HG03196 (cell line): ENCODE measurements around the gene ZNRF3.
"Not testable (repeated sequence)": the region's sequence is repeated elsewhere in the genome, so short reads cannot be mapped to it uniquely, and the experiment has no call there.

Source experiments
- ATAC-seq: cut with Tn5 transposase; IDR thresholded peaks from one replicate; pipeline ENCODE4 v1.9.1; 2021; ENCODE audit not compliant: unreplicated experiment

The ZNRF3 gene

DNA sequence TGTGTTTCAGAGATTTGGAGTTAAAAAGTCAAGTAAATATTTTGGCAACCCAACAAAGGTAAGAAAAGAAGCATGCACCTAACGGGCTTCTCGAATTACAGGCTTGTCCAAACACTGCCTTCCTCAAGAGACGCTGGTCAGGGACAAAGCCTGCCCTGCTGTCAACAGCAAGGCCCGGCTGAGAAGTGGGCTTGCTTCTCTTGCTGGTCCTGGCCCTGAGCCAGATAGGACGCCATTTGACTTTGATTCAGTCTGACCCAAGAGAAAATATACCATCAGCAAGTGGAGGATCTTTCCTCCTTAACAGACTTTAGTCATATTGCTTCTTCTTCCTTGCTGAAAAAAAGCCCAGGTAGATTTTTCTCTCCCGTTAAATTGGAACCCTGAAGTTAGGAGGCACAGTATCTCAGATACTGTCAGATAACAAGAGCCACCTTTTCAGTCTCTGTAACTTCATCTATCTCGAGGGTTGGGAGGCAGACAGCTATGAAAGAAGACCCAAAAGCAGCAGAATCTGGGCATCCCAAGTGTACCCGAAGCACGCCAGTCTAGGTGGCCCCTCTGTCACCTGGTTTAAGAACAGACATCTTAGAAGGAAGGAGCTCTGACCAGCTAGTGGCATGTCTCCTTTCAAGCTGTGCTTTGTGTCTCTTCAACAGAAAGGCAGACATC is 120.7 kb downstream of the ZNRF3 start:
- ATAC-seq: no peak

DNA sequence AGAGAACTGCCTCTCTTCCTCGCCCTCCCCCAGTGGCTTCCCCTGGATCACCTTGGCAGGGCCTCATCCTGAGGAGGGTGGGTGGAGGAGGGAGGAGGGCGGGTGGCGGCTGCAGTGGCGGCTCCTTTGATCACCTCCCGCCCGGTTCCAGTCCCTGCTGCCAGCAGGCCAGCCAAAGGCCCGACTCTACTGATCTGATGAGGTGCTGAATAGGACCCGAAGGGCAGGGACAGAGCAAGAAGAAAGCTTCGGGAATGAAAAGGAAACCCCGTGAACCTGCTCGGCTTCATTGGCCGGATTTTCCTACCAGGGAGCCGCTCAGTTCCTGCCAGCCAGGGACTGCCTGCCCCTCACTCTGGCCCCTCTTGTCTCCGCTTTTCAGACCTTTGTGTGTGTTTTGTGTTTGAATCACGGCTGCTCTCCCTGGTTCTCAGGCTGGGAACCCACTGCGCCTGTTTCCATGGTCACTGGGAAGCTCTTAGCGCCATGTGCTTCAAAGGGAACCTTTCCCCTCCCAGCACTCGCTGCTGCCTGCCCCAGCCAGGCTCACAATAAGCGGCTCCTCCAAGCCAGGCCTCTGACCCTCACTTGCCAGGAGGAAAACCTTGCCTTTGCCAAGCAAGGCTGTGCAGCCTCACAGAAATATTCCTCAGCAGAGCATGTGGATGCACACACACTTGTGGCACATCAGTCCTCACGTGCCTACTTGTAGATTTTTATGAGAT is 121.4 kb downstream of the ZNRF3 start:
- no peak for ATAC-seq

DNA sequence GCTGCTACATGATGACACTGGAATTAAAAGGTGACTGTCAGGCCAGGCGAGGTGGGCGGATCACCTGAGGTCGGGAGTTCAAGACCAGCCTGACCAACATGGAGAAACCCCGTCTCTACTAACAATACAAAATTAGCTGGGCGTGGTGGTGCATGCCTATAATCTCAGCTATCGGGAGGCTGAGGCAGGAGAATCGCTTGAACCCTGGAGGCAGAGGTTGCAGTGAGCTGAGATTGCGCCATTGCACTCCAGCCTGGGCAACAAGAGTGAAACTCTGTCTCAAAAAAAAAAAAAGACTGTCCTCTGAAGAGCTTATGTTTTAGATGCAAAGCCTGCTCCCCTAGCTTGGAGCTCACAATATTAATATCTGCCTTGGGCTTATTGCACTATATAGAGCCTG is 122.4 kb downstream of the ZNRF3 start:
- ATAC-seq: not testable (repeated sequence)

DNA sequence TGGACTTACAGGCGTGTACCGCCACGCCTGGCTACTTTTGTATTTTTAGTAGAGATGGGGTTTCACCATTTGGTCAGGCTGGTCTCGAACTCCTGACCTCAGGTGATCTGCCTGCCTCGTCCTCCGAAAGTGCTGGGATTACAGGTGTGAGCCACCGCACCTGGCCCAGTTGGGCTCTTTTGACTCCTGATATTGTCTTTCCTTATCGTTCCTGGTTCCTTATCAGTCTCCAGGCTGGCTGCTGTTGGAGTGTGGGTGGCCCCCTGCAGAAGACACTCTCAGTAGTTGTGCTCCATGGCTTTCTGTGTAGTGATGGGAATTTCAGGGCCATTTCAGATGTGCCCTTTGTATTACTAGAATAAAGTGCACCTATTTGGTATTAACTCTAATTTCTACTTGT is 123.0 kb downstream of the ZNRF3 start:
- ATAC-seq: no peak

DNA sequence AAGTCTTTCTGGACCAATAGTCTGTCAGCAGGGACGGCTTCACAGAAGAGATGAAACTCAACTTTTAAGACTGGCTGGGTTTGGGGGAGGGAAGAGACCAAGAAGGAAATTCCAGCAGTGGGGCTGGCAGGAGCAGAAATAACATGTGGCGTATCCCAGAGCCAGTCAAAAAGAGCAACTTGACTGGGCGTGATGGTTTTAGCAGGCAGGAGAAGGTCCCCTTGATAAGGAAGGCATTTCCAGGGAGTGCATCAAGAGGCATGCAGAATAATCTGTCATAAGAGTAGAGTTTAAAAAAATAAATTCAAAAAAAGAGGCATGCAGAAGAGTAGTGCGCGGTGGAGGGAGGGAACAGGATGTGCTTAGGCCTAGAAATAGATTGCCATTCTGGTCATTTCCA is 125.8 kb downstream of the ZNRF3 start:
- no peak for ATAC-seq

DNA sequence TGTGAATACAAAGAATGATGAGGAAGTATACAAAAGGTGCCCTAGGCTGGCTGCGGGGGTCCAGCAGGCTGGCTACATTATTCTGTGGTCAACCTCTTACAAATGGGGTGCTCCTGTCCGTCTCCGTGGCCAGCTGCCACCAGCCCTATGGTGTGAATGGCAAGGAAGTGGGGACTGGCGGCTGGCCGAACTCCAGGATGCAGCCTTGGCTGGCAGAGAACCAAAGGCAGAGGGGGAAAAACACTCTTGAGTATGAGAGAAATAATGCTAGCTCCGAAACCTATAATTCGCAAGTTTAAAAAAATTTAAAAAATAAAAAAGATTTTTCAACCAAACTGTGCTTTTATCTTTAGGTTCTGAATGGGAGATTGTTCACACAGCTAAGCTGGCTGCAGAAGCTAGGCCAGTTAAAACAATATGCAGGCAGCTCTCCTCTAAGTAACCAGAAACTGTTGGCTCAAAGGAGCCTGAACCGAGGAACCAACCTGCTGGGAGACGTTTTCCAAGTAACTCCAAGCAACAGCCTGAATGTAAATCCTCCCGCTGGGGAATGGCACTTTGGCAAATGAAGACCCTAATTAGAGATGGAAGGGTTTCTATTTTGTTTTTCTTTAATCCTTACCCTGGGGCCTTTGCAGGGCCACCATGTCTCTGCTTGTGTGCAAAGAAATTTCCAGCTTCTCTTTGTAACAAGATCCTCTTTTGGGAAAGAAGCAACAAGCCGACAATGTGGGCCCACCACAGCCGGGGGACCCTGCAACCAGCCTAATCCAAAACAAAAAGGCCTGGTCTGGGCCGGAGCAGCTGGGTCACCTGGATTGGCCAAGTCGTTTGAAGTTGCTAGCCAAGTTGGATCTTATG is 128.1 kb downstream of the ZNRF3 start:
- ATAC-seq: no peak

DNA sequence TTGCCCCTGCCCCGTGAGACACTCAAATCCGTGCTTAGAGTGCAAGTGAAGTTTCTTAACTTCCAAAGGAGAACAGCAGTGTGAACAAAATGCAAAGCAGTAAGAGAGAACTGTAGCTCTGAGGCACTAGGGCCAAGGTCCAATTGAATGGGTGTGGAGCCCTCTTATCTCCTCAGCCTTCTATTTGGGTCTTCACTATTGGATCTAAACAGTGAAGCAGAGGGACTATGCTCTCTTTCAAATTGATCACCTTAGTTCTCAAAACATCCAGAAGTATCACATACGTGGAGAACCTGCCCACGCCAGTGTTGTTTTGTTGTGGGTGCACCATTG is 128.7 kb downstream of the ZNRF3 start:
- no peak for ATAC-seq

DNA sequence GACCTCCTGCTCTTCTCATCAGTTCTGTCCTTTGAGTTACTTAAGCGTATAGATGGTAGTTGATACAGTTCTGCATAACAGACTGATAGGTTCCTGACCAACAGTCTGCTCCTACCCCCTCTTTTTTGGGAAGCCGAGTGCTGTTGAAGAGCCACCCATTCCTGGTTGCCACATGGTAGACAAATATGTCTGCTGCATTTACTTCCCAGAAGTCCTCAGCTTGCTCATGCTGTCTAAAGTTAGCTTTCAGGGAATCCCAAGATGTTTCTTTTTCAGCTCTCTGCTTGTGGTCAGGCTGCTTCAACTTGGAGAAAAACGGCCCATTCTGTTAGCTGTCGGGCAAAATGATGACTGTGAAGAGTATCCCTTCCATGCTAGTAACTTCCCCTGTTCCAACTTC is 129.6 kb downstream of the ZNRF3 start:
- no peak for ATAC-seq

DNA sequence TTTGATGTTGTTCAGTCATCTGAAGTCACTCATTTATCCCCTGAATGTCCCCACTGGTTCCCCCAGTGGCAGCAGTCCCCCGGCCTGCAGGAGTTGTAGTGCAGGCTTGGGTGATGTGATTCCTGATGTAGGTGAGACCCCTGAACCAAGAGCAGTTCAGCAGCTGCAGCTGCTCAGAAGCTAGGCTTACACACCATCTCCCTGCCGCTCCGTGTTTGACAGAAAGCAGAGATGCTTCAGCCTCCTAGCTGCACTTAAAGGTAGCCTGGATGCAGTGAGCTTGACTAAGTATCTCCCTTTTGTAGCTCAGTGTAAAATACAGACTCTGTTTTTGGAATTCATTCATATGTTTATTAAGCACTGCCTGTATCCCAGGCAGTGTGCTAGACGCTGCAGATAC is 130.9 kb downstream of the ZNRF3 start:
- no peak for ATAC-seq

DNA sequence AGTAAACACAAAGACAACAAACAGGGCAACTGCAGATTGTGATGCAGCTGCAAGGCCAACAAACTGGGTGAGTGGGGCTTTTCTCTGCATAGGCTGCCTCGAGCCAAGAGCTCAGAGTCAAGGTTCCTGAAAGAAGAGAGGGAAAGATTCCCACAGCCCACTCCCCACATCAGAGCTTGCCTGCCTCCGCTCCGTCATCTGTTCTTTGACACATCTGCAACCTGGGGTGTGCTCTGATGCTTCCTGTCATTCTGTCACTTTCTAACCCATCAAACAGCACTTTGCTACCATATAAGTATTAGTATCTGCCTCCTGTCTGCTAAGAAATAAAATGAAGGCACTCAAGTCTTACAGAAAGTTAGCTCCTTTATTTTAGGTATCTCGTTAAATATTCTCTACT is 131.4 kb downstream of the ZNRF3 start:
- ATAC-seq: no peak

DNA sequence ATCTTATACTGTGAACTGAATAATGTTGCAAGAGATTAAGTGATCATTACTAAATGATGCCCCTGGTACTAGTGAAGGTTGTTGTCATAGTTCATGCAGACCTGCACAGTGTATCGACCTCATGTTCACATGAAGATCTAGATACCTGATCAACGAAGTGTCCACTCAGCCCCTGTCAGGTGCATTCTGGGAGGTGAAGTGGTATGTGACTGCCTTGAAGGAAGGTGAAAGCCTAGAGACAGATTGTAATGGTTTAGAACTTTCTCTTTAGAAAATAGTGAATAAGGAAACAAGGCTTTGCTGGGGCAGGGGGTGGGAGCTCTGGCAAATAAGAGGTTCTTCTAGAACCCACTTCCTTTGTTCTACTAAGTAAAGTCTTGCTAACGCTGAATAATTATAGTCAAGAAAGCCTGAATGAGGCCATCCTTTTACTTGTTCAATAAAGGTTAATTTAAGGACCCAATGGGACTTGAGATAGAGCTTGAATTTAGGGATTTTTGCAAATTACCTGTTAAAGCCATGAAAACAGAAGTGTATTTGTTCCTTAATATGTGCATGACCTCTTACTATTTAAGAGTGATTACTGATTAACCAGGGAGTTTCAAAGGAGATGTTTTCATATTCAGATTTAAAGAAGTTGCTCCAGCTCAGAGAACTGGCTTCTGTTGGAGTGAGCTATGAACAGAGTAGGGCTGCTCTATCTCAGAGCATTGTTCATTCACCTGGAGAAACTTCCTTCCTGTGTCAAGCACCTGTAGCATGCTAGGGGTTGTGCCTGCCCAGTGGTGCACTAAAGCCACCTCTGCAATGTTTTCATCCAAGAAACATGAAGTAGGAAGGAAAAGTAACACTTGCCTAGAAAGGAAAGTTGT is 132.9 kb downstream of the ZNRF3 start:
- no peak for ATAC-seq

DNA sequence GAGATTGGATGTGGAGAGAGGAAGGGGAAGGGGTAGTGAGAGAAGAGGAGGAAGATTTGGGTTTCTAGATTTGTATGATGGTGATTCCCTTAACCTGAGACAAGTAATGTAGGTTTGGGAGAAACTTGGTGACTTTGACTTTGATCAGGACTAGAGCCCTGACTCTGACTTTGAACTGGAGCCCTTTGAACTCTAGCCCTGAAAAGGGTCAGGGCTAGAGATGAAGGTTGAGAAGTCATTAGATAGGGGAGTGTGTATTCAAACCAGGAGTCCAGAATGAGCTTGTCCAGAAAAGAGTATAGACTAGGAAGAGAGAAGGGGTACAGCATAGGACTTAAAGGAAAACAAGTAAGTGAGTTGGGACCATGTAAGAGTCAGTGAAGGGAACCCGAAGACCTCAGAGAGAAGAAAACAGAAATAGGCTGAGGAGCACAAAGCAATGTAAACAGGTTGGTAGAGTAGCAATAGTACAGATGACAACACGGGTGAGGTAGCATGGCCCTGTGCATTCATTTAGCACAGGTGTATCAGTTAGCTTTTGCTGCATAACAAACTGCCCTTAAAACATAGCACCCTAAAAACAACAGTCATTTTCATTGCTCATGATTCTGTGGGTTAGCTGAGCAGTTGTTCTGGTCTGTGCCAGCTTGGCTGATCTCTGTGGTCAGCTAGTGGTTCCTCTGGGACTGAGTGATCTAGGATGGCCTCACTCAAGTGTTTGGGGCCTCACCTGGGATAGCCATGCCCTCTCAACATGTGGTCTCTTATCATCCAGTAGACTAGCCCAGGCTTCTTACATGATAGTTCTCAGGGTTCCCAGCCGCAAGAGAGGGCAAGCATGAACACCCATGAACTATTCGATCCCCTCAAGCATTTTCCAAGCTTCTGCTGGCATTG is 135.2 kb downstream of the ZNRF3 start:
- ATAC-seq: no peak

DNA sequence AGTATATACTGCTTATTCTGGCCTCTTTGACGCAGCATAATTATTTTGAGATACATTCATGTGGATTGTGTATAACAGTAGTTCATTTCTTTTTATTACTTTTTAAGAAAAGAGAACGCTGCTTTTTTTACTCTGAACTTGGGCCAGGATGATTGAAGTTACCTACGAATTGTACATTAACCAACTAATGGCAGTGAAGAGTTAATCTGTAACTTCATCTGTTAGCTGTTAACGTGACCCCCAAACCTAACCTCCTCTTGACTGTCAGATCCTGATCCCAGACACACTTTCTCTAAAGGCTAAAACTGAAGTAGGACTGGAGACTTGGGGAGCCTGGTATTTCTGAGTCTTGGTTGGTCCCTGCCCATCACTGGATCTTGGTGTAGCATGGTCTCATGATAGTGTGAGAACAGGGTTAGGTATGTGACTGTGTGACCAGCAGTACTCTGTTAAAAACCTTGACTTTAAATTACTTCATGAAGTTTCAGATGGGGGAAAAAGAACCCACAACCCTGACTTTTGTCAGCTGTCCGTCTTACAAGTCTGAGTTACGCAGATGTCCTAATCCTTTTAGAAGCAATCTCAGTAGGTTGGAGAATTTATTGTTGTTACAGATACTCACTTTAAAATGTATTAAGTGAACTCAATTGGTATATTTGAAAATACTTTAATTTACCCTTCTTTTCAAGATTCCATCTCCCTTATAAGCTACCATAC is 138.9 kb downstream of the ZNRF3 start:
- no peak for ATAC-seq

DNA sequence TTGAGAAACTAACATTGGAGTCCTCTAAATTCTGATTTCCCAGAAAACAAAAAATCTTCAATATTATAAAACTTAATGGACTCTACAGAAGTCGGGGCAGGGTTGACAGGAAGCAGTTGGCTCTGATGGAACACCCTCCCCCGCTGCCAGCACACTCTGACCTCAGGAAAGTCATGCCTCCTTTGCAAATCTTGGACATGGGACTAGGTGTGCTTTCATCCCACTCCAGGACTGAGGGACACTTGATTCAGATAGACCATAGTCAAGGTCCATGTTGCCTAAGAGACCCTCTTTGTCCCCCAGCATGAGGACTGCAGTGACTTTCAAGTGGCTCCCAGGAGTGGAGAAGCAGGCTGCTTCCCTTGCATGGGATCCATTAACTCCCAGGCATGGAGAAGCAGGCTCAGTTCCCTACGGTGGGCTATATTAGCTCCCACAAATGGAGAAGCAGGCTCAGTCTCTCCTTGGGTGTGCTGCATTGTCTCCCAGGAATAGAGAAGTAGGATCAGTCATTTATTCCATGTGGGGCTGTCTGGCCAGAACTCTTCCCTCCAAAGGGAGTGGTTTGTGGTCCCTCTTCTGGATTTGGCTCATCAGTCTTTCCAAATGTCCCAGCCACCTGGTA is 139.9 kb downstream of the ZNRF3 start:
- no peak for ATAC-seq

DNA sequence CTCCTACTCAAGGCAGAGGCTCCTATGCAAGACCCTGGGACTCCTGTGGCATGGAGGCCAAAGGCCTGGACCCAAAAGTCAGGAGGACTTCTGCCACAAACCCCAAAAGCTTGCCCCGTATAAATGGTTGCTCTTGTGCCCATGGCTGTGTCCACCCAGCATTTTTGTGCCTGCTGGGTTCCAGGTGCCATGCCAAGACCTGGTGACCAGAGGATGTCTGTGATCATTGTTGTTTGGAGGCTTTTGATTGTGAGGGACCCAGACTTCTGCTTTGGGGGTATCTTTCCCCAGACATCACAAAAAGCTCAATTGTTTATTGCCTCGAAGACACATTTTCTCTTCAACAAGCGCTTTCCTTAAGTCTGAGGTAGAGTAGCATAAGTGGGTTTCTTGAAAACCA is 143.2 kb downstream of the ZNRF3 start:
- ATAC-seq: no peak

DNA sequence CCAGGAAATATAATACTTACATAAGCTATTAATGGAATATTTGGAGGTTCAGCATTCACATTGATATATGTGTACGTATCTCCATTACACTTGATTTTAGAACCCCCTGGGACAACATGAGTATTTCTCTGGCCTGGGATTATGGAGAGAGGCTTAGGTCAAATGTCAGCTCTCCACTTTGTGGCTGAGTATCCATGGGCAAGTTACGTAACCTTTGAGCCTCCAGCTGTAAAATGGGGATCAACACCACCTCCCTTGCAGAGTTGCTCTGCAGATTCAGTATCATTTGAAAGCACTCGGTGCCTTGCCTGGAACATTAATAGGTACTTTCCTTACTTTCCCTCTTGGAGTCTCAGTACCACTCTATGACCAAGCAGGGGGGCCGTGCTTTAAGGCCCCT is 145.1 kb downstream of the ZNRF3 start:
- no peak for ATAC-seq

DNA sequence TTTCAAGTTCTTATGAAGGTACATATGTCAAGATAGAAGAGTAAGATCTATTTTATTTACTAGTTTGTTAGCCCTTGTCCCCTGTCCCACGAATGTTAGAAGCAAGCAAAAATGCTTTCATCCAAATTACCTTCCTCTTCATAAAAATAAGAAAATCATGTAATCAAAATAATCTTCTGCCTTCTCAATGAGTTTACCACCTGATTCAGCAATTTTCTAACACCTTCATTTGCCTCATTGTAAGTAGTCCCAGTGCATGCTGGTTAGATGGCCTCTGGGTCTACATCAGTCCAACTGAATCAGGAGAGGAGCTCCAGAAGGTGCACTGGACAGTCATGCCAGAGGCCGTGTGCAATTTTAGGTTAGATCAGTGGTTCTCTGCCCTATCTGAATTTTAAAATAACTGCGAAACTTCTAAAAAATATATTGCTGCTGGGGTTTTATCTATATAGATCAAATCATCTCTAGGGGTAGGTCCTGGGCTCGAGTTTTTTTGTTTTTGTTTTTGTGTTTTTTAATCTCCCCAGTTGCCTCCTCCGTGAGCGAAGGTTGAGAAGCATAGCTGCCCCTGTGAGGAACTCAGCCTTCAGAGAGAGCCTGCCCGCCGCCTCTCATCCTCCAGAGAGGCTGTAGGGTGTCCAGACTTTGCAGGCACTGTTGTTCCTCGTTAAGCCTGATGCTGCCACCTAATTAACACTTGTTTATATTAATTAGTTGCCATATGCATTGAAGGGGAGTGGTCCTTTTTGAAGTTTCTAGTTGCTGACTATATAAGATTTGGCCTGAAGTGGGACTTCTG is 146.0 kb downstream of the ZNRF3 start:
- ATAC-seq: no peak

DNA sequence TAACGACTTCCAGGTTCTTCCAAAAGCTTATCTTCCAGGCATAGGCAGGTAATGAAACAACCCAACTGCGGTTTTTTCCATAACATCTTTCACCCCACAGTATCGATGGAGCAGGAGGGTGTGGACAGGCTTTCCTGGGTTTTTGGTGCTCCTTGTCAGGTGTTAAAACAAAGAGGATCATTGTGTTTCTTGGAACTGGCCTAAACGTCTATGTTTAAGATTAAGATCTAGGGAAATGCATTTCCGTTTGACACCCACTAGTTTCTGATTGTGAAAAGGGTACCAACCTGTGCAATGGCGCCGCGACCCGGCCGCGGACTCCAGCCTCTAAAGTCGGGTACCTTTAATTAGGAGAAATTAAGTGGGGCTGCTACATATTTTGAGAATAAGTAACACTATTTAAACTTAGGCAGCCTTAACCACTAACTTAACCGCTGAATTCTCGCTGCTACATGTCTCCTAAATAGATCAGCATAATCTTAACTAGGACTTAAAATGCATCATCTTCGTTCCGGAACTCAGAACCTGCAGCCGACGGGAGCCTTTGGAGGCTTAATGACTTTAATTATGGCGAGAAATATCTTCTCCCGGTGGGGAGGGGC is 146.7 kb downstream of the ZNRF3 start:
- no peak for ATAC-seq
